ENCODE results near the gene GLTPD2.

DNA sequence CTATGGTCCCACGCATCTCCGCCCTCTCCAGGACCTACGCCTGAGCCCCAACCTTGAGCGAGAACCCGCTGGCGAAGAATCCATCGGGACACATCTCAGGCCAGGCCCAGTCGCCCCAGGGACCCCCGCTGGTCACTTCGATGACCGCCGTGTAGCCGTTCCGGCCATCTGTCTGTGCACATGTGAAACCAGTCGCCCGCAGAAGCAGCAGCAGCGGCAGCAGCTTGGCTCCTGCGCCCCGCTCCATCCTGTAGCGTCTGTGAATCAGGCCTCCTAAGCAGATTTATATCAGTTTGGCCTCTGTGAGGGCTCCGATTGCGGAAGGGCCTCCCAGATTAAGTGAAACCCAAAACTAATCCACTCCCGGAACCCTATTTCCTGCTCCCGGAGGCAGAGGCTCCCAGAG, 2.7 kb upstream of the GLTPD2 start, which contains the start of gene VMO1:
- TF ChIP-seq, protein P1, sequence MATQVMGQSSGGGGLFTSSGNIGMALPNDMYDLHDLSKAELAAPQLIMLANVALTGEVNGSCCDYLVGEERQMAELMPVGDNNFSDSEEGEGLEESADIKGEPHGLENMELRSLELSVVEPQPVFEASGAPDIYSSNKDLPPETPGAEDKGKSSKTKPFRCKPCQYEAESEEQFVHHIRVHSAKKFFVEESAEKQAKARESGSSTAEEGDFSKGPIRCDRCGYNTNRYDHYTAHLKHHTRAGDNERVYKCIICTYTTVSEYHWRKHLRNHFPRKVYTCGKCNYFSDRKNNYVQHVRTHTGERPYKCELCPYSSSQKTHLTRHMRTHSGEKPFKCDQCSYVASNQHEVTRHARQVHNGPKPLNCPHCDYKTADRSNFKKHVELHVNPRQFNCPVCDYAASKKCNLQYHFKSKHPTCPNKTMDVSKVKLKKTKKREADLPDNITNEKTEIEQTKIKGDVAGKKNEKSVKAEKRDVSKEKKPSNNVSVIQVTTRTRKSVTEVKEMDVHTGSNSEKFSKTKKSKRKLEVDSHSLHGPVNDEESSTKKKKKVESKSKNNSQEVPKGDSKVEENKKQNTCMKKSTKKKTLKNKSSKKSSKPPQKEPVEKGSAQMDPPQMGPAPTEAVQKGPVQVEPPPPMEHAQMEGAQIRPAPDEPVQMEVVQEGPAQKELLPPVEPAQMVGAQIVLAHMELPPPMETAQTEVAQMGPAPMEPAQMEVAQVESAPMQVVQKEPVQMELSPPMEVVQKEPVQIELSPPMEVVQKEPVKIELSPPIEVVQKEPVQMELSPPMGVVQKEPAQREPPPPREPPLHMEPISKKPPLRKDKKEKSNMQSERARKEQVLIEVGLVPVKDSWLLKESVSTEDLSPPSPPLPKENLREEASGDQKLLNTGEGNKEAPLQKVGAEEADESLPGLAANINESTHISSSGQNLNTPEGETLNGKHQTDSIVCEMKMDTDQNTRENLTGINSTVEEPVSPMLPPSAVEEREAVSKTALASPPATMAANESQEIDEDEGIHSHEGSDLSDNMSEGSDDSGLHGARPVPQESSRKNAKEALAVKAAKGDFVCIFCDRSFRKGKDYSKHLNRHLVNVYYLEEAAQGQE (IDR thresholded peaks at IDR 0.05; ENCODE audit: low read depth), result no peak
- TF ChIP-seq EGR1 (IDR thresholded peaks at IDR 0.05) (no peak), CREB1 (IDR thresholded peaks at IDR 0.05; ENCODE audit: low read depth) (no peak), EP300 (IDR thresholded peaks at IDR 0.05; ENCODE audit: borderline replicate concordance) (no peak), TEAD4 (IDR thresholded peaks at IDR 0.05) (no peak), NFIC (IDR thresholded peaks at IDR 0.05) (no peak), TAF1 (IDR thresholded peaks at IDR 0.05; ENCODE audit: low read depth) (no peak), YY1 (IDR thresholded peaks at IDR 0.05; ENCODE audit: low read depth) (no peak), RAD21 (IDR thresholded peaks at IDR 0.05; ENCODE audit: low read depth) (no peak), CEBPB (IDR thresholded peaks at IDR 0.05) (no peak), FOXM1 (IDR thresholded peaks at IDR 0.05; ENCODE audit: borderline replicate concordance, low read depth) (no peak), TCF12 (IDR thresholded peaks at IDR 0.05; ENCODE audit: low read depth) (no peak)
- TF ChIP-seq, protein P2, sequence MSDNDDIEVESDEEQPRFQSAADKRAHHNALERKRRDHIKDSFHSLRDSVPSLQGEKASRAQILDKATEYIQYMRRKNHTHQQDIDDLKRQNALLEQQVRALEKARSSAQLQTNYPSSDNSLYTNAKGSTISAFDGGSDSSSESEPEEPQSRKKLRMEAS (IDR thresholded peaks at IDR 0.05), result no peak
- TF ChIP-seq, protein P3, sequence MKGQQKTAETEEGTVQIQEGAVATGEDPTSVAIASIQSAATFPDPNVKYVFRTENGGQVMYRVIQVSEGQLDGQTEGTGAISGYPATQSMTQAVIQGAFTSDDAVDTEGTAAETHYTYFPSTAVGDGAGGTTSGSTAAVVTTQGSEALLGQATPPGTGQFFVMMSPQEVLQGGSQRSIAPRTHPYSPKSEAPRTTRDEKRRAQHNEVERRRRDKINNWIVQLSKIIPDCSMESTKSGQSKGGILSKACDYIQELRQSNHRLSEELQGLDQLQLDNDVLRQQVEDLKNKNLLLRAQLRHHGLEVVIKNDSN (IDR thresholded peaks at IDR 0.05), result no peak
